H1 (cell line): ENCODE measurements around the gene WDR33. TPM values are rescaled to one million over a fixed set of nuclear protein-coding genes. Genes with fewer than 3 reads are reported as not detected.

Experiments
- CHD7 ChIP-seq: fragments of 300-600 bp; sonication (generic); IDR thresholded peaks from 2 replicates; pipeline ENCODE4 v1.7.1; 2012; ENCODE audit warnings: low read length, moderate library complexity, mild to moderate bottlenecking, inconsistent platforms; ENCODE audit not compliant: insufficient replicate concordance
- CTCF ChIP-seq, 3 experiments: IDR thresholded peaks; 1 replicate in 2 of 3; 2 replicates in 1 of 3; pipeline versions ENCODE4 v1.5.1 to v1.6.1; 2011; ENCODE audit warnings: low read length in 3 of 3, mild to moderate bottlenecking in 3 of 3, inconsistent platforms in 2 of 3, low read depth in 1 of 3, moderate library complexity in 1 of 3; ENCODE audit not compliant: insufficient read depth in 1 of 3; ENCODE audit errors: control extremely low read depth in 1 of 3
- KDM5A ChIP-seq: fragments of 200-600 bp; IDR thresholded peaks from 2 replicates; pipeline ENCODE4 v1.7.1; 2012; ENCODE audit warnings: mild to moderate bottlenecking, low read length, inconsistent platforms, mixed read lengths
- PHF8 ChIP-seq: fragments of 200-600 bp; sonication (generic); conservative IDR thresholded peaks from 2 replicates; pipeline ENCODE4 v1.7.1; 2012; ENCODE audit warnings: low read depth, mild to moderate bottlenecking, inconsistent platforms, low read length, moderate library complexity
- SIN3A ChIP-seq, 2 experiments: IDR thresholded peaks in 1 of 2; conservative IDR thresholded peaks in 1 of 2; 2 replicates each; pipeline ENCODE4 v1.6.1; 2011 to 2012; ENCODE audit warnings: low read length in 2 of 2, improper control_type of control experiment in 1 of 2, low read depth in 1 of 2, mild to moderate bottlenecking in 1 of 2
- SP2 ChIP-seq: IDR thresholded peaks from 2 replicates; pipeline ENCODE4 v1.6.1; 2012; ENCODE audit warnings: mild to moderate bottlenecking, low read length, inconsistent platforms
- SP4 ChIP-seq: IDR thresholded peaks from 2 replicates; pipeline ENCODE4 v1.6.1; 2012; ENCODE audit warnings: low read length, inconsistent platforms
- SUZ12 ChIP-seq: fragments of 200-600 bp; sonication (generic); IDR thresholded peaks from 2 replicates; pipeline ENCODE4 v1.6.1; 2012; ENCODE audit warnings: mild to moderate bottlenecking, inconsistent platforms, low read length, moderate library complexity, mixed read lengths
- polyA plus RNA-seq, 7 experiments: library from polyadenylated mRNA; depleted of rRNA in 3 of 7; stranded (reverse) in 5 of 7; unstranded in 2 of 7; fragments of >200 nt in 5 of 7; fragments of 200-250 nt in 2 of 7; gene quantifications; 1 replicate in 5 of 7; 2 replicates in 1 of 7; 4 replicates in 1 of 7; pipeline versions ENCODE4 v1.2.1 to v1.2.3, GENCODE V29; 2011 to 2013; ENCODE audit warnings: missing spikeins in 2 of 7, mixed read lengths in 2 of 7
- total RNA-seq: library from RNA; stranded (reverse); fragmentation: NEBNext Ultra II Directional; extraction: Animal tissue kit (Norgen Biotek cat#: 25700); gene quantifications from 2 replicates; pipeline ENCODE4 v1.2.1, GENCODE V29; 2021

WDR33 gene
- total and polyA plus RNA-seq, 2 of the 8 experiments (the other 6 are each of a cell fraction or from before 2014, with no cell fraction given), result 18.1 to 82.7 TPM

- TF ChIP-seq CHD7 (no peak), CTCF (IDR thresholded peaks at IDR 0.05; ENCODE audit: control extremely low read depth in 1 of 3, insufficient read depth in 1 of 3, low read depth in 1 of 3, low read length in 3 of 3) (no peak), PHF8 (no peak), SP2 (no peak), SUZ12 (no peak), KDM5A (no peak), SP4 (no peak), SIN3A (conservative IDR thresholded peaks at IDR 0.05 in 1 of 2, IDR thresholded peaks at IDR 0.05 in 1 of 2; ENCODE audit: low read depth in 1 of 2, low read length in 2 of 2) (no peak)
These were observed 89.5 kb downstream of the WDR33 start (continued) for GRCh38 chr2:127721311-127721977.
